ENCODE results near the gene TTPAL. TPM values are rescaled to one million over a fixed set of nuclear protein-coding genes. Genes with fewer than 3 reads are reported as not detected.

TTPAL gene
- total RNA-seq, 1 donor from 2014 or later, result 7.3 TPM

DNA sequence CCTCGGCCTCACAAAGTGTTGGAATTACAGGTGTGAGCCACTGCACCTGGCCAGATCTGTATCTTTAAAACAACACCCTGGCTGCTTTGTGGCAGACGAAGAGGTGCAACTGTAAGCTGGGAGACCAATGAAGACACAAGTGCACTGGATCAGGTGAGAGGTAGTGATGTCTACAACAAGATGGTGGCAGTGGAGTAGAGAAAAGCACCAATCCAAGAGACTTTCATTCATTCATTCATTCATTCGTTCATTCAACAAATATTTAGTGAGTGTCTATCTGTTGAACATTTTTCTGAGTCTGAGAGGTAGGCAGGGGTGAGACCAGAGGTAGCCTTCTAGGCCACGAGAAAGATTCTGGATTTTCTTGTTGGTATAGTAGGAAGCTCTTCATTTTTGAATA is 36.9 kb upstream of the TTPAL start:
- FAIRE-seq (no peak), DNase-seq (ENCODE audit: low spot score in 2 of 2) (no peak)

DNA sequence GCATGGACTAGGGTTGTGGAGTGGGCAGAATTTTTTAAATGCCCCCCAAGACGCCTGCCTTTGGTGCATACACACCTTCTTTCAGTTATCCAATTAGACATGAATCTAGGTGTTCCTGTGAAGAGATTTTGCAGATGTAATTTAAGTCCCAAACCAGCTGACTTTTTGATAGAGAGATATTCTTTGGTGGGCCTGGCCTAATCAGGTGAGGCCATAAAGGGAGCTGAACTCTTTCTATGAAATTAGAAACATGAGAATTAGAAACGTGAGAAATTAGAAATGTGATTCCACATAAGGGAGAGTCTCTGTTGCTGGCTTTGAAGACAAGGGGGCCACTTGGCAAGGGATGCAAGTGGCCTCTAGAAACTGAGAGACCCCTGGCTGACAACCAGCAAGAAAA is 36.4 kb upstream of the TTPAL start:
- FAIRE-seq (no peak), DNase-seq (ENCODE audit: low spot score in 2 of 2) (no peak)

- DNase-seq (ENCODE audit: low spot score in 2 of 2) (no peak), FAIRE-seq (no peak)
Observed at GRCh38 chr20:44442298-44443070, 33.2 kb upstream of the TTPAL start.

- no peak for FAIRE-seq
- no peak for DNase-seq (ENCODE audit: low spot score in 2 of 2)
Observed at GRCh38 chr20:44445742-44446710, 29.6 kb upstream of the TTPAL start.

- DNase-seq (ENCODE audit: low spot score in 2 of 2), result no peak
- no peak for FAIRE-seq
Observed at GRCh38 chr20:44447827-44448419, 27.8 kb upstream of the TTPAL start.

DNA sequence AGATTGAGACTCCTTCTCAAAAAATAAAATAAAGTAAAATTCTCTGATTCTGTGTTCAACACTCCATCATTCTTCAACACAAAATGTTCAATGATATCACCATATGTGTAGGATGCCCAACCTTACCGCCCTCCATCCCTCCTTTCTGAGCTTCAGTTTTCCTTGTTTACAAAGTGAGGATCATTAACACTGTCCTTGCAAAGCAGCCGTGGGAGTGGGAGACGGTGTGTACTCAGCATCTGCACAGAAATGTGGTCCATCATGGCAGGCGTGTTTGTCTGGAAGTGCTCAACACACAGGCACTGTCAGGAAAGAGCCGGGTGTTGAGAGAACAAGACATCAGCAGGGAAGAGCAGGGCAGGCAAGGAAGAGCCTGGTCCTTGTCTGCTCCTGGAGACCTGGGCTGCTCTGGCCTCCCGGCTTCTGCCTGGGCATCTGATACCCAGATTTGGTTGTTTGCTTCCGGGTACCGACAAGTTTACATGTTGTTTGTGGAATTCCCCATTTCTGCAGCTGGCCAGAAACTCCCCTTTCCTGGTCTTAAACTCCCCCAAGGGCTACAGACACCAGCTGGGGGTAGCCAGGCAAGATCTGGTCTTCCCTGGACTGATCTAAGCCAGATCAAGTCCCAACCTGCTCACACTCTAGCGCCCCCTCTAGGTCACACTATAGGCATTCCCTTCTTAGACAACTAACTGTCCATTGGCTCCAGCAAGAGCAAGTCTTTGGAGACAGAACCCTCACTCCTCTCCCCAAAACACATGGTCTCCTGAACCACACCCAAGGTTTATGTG is 26.7 kb upstream of the TTPAL start:
- no peak for FAIRE-seq
- no peak for DNase-seq (ENCODE audit: low spot score in 2 of 2)

DNA sequence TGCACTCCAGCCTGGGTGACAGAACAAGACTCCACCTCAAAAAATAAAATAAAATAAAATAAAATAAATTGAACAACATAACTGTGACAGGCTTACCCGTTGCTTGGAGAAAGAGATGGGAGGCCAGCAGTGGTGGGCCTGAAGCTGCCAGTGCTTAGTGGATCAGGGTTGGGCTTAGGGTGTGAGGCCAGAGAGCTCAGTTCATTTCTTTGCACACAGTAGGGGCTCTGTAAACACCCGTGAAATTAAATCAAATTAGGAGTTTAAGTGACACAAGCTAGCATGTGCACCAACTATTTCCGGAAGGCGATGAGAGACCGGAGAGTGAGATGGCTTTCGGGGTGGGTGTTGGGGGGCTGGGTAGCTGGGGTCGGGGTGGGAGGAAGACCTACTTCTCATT is 25.8 kb upstream of the TTPAL start:
- FAIRE-seq, result no peak

GRCh38 chr20:44450281-44450889 is 25.3 kb upstream of the TTPAL start:
- no peak for DNase-seq (ENCODE audit: low spot score in 2 of 2)

More for the DNA sequence above, 25.8 kb upstream of the TTPAL start:
- DNase-seq (ENCODE audit: low spot score in 2 of 2), result no peak

GRCh38 chr20:44450903-44451450 is 24.7 kb upstream of the TTPAL start:
- DNase-seq (ENCODE audit: low spot score in 2 of 2) (no peak), FAIRE-seq (no peak)

More at GRCh38 chr20:44450281-44450889, 25.3 kb upstream of the TTPAL start:
- FAIRE-seq, result no peak

DNA sequence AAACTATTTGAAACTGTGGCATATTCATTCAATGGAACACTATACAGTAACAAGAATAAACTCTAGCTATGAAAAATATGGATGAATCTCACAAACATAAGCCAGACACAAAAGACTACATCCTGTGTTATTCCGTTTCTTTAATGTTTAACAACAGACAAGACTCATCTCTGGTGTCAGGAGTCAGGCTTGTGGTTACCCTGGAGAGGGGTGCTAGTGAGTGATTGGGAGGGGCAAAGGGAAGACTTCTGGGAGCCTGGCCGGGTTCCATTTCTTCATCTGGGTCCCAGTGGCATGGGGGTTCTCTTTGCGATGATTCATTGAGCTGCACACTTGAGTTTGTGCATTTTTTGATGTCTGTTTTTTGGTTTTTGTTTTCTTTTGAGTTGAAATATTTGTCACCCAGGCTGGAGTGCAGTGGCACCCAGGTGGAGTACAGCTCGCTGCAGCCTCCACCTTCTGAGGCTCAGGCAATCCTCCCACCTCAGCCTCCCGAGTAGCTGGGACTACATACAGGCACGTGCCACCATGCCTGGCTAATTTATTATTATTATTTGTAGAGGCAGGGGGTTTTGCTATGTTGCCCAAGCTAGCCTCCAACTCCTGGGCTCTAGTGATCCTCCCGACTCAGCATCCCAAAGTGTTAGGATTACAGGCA is 21.2 kb upstream of the TTPAL start:
- DNase-seq (ENCODE audit: low spot score in 2 of 2) (no peak), FAIRE-seq (no peak)

DNA sequence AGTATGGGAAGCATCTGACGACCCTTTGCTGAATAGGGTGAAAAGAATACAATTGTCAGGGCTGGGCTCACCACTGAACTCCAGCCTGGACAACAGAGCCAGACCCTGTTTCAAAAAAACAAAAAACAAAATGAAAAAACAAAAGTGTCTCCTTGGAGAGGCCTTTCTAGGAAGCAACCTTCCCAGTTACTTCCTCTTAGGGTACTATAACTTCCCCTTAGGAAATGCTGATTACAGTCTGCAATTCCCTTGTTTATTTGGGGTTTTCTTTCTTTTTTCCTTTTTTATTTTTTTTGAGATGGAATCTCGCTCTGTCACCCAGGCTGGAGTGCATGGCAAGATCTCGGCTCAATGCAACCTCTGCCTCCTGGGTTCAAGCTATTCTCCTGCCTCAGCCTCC is 20.5 kb upstream of the TTPAL start:
- no peak for DNase-seq (ENCODE audit: low spot score in 2 of 2)
- FAIRE-seq, result no peak

GRCh38 chr20:44456611-44457010 is 19.1 kb upstream of the TTPAL start:
- DNase-seq (ENCODE audit: low spot score in 2 of 2), result no peak
- no peak for FAIRE-seq

DNA sequence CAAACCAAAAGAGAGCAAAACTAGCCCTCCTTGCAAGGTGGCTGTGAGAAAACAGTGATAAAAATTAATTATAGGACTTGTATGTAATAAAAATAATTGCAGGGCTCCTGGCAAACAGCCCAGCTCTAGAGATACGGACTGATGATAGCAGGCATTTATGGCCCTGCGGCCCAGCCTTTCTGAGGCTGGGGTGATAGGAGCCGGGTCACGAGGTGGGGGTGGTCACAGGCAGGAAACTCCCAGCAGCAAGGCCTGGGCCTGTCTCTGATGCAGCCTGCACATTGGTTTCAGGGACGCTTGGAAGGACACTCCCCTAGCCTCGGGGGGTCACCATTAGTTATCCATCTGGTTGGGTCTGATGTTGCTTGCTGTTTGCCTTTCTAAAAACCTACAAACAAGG is 18.7 kb upstream of the TTPAL start:
- FAIRE-seq (no peak), DNase-seq (ENCODE audit: low spot score in 2 of 2) (no peak)

DNA sequence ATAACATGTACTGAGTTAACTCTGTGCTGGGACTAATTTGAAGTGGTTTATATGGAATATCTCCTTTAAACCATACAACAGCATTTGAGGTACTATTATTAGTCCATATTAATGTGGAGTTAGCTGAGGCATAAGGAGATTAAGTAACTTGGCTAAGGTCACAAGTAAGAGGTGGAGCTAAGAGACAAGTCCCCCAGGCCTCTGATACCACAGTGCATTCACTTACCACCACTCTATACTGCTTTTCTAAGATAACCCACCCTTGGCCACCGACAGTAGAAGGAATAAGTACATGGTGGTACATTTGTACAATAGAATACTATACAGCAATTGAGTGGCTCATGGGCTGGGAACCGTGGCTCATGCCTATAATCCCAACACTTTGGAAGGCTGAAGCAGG is 16.4 kb upstream of the TTPAL start:
- no peak for FAIRE-seq
- no peak for DNase-seq (ENCODE audit: low spot score in 2 of 2)

GRCh38 chr20:44460795-44461141 is 14.9 kb upstream of the TTPAL start:
- DNase-seq (ENCODE audit: low spot score in 2 of 2) (peak in 1 of 2 donors; percentile 15), FAIRE-seq (no peak)

GRCh38 chr20:44461142-44461802 is 14.4 kb upstream of the TTPAL start:
- FAIRE-seq, result no peak
- DNase-seq (ENCODE audit: low spot score in 2 of 2), result no peak

DNA sequence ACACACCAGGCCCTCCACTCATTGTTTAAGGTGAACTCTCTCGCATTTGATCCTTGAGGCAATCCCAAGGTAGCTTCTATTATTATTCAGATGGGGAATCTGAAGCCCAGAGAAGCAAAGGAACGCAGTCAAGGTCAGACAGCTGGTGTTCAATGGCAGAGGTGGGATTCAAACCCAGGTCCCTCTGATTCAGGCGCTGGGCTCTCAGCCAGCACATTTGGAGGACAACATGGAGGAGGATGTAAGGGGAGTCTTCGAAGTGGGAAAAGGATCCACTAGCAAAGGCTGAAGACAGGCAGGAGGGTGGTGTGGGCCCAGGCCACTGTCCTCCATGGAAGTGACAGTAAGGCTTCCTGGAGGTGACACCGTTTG is 13.9 kb upstream of the TTPAL start:
- DNase-seq (ENCODE audit: low spot score in 2 of 2), result no peak
- no peak for FAIRE-seq

DNA sequence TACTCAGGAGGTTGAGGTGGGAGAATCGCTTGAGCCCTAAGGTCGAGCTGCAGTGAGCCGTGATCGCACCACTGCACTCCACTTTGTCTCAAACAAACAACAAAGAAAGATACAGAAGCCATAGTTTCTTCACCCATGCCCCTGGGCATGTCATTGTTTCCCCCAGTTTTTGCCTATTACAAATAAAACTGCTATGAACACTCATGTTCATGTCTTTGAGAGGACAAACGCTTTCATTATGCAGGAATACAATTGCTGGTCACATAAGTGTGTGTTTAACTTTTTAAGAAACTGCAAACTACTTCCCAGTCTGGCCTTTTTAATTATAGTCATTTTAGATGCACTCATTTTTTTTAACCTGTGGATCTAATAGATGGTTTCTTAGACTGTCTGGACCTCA is 12.2 kb upstream of the TTPAL start:
- no peak for FAIRE-seq
- no peak for DNase-seq (ENCODE audit: low spot score in 2 of 2)

DNA sequence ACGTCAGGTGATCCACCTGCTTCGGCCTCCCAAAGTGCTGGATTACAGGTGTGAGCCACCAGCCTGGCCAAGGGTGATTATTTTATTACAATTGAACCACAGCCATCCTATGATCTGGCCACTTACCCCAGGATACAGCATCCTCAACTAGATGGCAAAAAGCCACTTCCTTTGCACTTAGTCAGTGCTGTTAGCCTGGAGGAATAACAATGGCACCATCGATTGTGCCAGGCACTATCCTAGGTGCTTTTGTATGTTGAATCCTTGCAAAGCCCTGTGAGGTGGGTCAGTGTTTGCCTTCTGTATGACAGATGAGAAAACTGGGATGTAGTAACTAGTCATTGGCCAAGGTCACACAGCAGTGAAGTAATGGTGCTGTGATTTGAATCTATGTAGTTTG is 11.2 kb upstream of the TTPAL start:
- FAIRE-seq (no peak), DNase-seq (ENCODE audit: low spot score in 2 of 2) (no peak)

Measured in frontal cortex (tissue), 4 donors.